Activated CD4-positive, CD25-positive, alpha-beta regulatory T cell treated with anti-CD3 and anti-CD28 coated beads, Interleukin-2, amount 50 U/mL, for 24 hours (primary cell): ENCODE data around the gene ATRIP.

Experiments
- ATAC-seq, 2 donors: fragments of 150-1000 bp; cut with Tn5 transposase; one replicate each; pipeline ENCODE4 v1.10.0; 2021; ENCODE audit warnings: mild to moderate bottlenecking in 1 of 2, moderate library complexity in 1 of 2

ATRIP gene

DNA sequence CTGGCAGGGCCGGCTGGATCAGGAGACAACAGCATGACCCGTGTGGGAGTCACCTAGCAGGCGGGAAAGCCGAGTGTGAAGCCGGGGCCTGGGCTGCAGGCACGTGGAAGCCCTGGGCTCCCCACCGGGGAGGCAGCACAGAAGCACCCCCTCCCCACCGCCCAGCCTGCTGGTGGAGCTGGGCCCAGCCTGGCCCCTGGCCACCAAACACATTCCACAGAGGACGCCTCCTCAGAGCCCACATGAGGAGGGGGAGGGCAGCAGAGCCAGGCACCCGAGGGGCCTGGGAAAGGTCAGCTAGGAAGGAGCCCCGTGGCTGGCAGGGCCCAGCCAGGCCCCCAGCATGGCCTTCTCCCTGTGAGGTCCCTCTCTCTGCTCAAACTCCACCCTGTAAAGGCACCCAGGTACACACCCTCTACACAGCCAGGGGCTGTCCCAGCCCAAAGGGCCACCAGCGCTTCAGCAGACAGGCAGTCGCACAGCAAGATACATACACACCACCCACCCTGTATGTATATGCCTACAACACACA lies 21.2 kb upstream of the ATRIP start:
- no peak for ATAC-seq

DNA sequence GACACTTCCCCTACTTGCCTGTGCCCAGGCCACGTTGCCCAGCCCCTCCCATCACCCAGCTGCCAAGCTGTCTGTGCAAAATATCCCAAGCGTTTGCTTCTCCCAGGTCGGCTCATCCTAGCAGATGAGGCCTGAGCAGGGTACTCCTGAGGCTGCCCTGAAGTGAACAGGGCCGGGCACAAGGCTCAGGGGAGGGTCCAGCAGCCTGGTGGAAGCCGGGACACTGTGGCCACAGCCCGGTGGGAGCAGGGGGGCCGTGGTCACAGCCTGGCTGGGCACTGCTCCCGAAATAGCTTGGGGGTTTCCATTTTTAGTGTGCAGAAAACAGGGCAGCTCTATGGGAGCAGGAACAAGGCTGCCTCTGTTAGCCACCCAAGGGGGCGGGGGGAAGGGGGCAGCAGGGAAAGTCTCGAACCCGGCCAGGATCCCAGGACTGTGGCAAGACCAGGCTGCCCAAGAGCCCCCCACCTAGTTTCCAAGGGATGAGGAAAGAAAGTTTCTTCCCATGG lies 20.1 kb upstream of the ATRIP start:
- ATAC-seq: no peak

DNA sequence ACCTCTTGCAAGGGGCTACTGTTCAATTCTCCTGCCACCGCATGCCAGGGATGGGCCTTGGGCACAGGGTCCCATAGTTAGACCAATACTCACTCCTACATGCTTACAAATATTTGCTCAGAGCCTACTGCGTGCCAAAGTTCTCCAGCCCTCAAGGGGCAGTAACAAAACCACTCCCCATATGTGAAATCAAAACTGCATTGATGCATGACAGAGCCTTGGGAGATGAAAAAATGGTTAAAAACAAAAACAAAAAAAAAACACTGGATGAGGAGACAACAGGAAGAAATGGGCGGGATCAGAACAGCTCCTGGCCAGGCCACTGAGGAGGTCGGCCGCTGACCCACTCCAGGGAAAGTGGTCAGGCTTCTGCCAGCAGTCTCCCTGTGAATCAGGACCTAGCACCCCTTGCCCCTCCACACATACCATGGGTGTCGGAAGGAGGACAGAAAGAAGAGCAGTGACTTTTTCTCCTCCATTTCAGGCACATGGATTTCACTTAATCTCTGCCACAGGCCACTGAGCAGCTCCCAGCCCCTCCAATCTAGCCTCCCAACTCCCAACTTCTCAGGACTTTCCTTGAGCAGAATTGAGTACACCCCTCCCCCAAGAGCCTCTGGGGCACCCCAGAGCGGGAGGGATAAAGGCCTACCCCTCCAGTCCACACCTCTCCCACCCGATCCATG lies 19.4 kb upstream of the ATRIP start:
- ATAC-seq: no peak

DNA sequence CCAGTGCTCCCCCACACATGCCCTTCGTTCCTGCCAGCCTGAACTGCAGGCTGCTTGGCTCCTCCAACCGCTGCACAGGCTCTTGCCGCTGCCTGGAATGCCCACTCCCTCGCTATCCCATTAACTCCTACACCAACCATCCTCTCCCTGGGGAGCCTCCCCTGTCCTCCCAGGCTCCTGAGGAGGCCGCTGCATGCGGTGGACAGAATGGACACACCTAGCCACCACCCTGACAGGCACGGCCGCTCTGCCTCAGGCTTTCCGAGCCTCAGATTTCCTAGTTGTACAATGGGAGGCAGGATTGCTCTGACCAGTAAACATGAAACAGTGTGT lies 18.9 kb upstream of the ATRIP start:
- ATAC-seq: no peak

DNA sequence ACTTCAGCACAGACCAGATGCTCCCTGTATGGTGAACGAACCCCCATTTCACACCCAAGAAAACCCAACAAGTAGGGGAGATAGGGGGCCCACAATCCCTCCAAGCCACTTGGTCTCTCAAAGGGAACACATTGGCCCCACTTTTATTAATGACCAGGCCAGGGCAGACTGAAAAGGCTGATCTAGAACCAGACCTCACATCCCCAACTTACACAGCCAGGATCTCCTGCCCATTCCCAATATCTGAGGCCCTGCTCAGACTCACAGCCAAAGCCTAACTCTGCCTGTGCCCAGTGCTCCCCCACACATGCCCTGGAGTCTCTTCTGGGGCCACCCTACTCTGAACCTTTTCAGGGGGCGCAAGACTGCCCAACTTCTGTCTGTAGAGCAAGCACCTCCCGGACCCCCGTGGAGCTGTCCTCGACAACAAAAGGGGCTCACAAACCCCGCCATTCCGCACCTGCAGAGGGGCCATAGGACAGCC lies 18.4 kb upstream of the ATRIP start:
- ATAC-seq: no peak

DNA sequence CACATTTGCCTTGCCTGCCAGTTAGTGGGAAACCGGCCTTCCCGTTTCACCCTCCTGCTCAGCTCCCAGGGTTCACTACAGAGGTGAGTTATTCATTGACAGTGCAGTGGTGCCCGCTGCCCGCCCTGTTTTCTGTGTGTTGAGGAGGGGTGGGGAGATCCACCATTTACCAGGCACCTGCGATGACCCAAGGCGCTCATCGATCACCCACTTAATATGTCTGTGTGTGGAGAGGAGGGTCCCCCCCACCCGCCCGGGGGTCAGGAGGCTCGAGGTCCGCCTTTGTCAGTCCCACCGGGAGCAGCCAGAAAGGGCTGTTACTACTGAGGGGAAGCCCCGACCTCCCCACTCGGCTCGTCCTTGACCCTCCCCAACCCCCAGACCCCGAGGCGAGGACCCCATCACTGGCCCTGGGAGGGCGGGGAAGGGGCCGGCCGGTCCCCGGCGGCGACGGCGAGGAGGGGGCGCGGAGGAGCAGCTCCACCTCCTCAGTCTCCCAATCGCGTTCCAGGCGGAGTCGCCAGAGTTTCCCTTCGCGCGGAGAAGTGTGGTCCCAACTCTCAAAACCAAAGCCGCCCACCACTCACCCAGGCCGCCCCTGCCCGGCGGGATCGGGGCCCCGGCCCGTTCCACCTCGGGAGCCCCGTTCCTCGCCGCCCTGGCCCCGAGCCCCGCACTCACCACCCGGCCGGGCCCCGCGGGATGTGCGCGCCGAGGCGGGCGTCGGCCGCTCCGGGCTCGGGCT lies 17.8 kb upstream of the ATRIP start:
- ATAC-seq: peak; percentile 57 to 61

DNA sequence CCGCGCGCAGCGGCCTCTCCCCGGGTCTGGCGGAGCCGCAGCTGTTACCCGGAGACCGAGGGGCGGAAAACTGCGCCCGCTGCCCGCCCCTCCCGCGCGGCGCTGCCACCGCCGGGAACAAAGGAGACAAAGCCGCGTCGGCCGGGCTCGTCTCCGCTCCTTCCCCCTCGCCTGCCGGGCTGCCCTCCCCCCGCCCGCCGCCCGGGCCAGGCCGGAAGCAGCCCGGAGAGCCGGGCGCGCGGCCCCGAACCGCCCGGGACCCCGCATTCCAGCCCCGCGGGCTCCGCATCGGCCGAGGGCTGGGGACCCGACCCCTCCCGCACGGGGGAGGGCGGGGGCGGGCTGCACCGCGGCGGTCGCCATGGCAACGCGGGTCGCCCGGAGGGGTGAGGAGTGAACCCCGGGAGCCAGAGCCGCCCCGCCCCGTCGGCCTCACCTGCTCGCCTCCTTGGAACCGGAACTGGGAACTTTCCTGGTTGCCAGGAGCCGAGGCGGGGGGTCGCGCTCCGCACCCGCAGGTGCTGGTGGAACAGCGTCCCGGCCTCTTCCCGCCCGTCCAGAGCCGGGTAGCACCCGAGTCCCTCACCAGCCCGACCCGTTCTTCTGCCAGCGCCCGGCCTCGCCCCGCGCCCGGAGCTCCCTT lies 17.1 kb upstream of the ATRIP start:
- peak; percentile 62 to 70 for ATAC-seq

DNA sequence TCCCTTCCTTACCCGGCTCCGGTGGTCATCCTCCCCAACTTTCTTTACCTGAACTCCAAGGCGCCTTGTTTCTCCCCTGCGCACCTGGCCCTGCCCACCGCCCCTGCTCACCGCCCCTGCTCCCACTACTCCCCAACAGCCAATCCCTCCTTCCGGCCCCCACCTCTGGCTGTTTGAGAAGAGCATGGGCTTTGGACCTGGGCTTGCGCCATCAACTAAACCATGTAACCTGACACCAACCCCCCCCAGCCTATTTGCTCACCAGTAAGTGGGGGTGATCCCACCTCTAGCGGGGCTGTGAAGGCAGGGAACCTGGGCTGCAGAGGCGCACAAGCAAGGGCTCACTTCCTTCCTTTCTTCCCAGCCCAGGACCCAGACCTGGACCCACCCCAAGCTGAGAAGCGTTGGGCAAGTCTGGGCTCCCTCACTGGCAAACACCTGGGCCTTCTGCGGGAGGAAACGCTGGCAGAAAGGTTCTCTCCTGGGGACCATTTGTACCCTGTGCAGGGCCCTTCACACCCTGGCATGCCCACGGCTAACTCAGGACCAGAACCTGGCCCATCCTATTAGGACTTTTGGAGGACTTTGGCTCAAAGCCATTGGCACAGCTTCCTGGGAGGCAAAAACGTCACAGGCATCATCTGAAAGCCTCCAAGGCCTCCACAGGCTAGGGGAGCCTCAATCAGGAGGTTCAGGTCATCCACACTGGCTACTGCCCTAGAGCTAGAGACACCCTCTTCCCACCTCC lies 16.4 kb upstream of the ATRIP start, which contains the start of gene PLXNB1:
Gene PLXNB1, minus strand, starts transcription at position 127 of the 748 bp plus-strand sequence. CDS start 5,475 bp downstream, outside the sequence.
- ATAC-seq: peak in 1 of 2 donors; percentile 8

DNA sequence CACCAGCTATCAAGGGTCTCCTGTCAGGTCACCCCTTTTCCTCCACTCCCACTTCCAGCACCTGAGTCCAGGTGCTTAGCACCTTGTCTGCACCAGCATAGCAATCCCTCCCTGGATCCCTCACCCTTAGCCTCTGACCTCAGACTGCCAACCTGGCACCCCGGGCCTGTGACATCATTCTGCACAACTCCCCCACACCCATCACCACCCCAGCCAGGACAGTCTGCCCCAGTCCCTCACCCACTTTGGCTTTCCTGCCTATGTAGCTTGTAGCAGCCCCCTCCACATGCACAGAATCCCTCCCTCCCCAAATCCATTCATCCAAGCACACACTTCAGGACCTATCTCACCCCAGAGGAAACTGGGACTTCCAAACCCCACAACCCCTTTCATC lies 15.8 kb upstream of the ATRIP start:
- no peak for ATAC-seq

DNA sequence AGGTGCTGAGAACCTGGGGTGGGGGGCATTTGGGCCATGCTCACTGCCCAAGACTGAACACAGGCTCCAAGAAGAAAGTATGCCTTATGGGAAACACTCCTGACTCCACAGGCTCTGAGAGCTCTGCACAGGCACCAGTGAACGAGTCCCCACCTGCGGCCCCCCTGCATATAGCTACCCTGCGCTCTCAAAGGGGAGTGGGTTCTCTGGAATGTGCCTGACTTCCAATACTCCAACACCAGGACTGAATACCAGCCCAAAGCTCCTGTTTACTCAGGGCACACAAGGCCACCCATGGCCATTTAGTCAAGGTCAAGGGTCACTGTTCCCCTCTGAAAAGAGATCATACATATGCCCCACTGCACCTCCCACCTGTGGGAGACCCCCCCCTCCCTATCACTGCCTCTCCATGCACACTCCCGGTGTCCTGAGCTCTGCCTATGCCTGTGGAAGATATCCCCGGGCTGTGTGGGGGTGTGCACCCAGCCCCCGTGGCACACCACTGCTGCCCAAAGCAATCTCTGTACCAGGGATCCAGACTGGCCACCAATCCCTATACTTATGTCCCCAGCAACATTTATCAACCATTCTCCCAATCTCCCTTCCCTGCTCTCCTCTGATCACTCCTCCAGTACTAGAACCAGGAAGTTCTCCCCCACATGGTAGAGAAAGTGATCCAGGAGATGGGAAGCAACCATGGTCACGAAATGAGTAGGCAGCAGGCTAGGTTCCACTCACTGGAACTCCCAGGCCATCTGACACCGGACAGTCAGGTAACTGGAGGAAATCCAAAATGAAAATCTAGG lies 15.1 kb upstream of the ATRIP start:
- ATAC-seq: no peak

DNA sequence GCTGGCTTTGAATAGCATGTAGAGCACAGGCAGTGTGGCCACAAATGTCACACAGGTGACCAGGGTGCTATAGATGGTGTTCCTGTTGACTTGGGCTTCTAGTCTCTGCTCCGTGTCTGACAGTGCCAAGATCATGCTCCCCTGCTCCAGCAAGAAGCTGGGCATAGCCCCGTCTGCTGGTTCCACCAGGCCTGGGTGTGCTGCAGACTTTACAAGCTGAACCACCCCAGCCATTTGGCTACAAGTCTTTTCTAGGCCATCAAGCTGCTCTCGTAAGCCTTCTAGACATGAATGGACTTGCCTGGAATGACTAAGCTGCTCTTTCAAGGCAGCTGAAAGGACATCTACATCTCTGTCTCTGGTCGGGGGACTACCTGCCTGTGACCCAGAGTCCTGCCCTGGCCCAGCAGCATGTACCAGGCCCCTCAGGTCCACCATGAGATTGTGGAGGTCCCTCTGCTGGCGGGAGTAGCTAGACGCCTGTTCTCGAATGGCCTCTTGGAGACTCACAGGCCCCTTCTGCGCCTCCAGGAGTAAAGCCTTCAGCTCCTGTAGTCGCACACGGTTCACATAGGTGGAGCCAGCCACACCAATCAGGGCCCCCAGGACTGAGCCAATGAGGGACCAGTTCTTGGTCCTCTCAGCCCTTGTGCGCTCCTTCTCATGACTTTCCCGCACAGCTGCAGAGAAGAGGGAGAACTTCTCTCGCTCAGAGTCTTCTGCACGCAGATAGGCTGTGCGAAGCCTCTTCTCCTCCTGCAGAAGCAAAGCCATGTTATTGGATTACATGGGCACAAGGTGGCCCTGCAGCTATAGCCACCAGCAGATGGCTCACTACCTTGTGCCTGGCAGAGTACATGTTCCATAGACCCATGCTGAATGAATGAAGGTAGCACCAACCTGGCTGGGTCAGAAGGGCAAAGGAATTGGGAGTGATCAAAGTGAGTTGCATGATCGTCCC lies 13.8 kb upstream of the ATRIP start:
- ATAC-seq: no peak

DNA sequence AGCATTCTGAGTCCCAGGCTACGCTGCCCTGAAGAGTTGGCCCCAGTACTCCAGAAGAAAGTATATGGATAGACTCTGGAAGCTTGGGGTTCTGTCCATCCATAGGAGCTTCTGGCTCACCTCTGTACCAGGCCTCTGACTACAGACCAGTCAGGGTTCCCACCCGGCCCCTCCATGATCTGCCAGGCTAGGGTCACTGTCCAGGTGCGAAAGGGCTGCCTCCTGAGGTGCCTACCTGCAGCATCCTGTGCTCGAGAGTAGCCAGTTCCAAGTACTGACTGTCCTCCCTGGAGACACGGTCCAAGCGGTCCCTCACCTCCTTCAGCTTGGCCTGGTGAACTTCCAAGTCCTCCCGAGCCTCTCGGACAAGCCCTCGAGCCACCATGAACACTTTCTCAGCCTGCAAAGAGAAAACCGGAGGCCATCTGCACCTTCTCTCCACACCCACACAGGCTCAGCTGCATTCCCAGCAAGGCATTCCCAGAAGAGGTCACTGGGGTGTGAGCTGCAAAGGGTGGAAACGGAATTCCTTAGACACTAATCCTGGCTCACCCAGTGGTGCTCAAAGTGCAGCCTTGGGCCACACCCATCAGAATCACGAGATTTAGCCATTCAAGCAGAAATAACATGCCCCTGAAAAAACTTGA lies 12.9 kb upstream of the ATRIP start:
- no peak for ATAC-seq

DNA sequence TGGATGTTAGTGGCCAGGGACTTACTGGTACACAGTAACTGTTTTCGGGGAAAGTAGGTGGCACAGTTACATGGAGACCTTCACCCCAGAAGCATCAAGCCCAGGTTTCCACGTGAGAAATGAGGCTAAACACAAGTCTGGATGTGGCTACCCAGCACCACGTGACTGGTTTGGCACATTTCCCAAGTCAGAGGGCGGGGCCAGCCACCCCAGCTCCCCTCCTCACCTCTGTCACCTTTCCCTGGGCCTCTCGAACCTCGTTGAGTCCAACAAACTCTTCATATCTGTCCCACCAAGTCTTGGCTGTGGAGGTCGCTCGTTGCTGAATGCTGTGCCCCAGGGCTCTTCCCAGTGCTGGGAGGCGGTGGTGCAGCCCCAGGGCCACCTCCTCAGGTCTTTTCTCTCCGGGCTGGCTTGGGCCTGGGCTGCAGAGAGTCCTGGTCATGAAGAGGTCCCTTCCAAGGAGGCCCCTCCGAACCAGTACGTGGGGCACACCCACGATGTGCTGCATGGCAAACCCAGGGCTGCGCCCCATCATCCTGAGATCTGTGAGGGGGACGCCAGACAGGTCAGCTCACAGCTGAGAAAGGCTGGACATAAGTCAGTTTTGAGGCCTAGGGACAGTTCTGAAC lies 11.8 kb upstream of the ATRIP start:
- ATAC-seq: no peak

DNA sequence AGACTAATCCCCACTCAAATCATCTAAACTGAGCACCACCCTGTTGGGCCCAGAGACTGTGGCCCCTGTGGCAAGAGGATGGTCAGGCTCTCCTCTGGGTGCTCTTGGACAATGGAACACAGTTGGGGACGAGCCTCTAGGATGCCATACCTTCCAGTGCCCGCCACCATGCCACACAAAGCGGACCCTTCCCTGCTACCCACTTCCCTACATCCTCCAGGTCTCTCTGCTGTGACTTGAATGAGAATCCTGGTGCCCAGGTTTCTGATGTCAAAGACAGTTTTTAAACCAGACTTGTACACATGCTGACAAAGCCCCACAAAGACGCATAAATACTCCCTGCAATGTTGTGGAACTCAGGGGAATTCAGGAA lies 11.3 kb upstream of the ATRIP start:
- ATAC-seq: no peak

DNA sequence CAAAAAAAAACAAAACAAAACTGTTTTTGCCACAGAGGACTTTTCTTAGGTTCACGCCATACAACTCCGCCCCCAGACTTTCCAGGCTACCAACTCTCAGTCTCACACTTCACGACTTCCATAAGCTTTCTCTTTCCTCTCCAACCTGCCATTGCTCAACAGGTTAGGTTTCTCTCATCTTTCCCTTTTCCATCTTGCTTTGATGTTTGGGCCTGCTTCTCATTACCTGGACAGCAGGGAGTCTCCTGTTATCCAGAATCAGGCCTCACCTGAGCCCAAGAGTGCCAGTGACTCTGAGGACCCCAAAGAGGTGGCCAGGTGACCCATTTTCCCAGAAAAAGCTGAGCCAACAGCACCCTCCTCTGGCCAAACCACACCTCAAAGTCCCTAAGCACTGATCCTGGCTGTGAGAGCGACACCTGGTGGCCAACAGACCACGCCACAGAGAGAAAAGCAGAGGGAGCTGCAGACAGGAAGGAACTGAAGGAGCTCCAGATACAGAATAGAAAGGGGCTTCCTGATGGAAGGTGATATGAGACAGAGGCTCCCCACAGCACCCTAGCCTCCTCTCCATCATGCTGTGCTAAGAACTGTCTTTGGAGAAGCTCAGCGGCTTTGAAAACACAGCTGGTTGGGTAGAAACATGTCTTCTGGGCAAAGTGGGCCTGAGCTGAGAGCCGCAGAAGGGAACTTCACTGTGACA lies 10.6 kb upstream of the ATRIP start:
- ATAC-seq: peak in 1 of 2 donors; percentile 27

DNA sequence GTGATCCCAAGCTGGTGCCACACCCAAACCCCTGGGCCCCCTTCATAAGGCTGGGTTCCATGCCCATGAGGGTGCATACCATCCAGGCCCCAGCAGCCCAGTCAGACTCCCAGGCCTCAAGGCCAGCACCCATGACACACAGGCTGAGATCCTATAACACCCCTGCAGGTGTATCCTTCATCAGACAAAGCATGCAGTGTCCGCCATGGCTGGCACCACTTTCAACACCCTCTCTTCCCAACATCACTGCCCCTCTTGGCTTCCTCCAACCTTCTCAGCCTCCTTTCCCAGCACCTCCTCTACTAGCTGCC lies 10.1 kb upstream of the ATRIP start:
- ATAC-seq: no peak

DNA sequence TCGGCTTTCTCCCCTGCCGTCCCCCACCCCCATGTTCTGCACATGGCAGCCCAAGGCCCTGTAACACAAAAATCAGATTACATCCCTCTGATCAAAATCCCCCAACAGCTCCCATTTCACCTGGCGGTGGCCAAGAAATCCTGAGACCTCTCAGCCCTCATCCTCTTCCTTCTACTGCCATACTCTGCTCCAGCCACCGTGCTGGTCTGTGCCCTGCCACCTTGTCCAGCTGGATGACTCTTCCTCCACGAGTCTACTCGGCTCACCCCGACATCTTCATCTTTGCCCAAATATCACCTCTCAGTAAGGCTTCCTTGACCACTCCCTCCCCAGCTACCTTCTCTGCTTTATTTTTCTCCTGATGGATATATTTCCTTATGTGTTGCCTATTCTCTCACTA lies 9.7 kb upstream of the ATRIP start:
- ATAC-seq: no peak

DNA sequence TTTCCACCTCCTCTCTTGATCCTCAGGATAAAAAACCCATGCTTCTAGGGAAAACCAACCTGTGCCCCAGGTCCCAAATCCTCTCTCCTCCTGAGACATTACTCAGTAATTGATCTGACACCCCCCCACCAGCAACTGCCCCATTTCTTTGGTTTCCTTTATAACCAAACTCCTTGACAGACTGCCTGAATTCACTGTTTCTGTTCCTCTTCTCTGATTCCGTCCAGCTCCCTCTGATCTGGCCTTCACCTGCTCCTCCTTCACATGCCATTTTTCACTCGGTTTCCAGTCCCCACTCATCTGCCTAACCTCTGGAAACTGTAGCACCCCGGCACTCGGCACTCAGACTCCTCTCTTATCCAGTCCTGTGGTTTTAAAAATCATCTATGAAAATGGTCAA lies 8.7 kb upstream of the ATRIP start:
- ATAC-seq: no peak
